BJ (cell line): Measurements from ENCODE around the gene ANGPTL2. TPM values are rescaled to one million over a fixed set of nuclear protein-coding genes. Genes with fewer than 3 reads are reported as not detected.

ENCODE experiments used
- CTCF ChIA-PET: fragments of 350-600 bp; formaldehyde crosslinking; extraction: SDS; loops from one replicate; lab custom pipeline; 2021; ENCODE audit warnings: antibody characterized with exemption, inconsistent platforms; lab: Yijun Ruan, JAX
- POLR2A ChIA-PET: fragments of 300-600 bp; sonication (Branson Sonifier 250); formaldehyde crosslinking; extraction: SDS; loops from one replicate; lab custom pipeline; 2021; ENCODE audit warnings: antibody characterized with exemption; lab: Charles Lee
- DNase-seq: peaks from one replicate; pipeline ENCODE4 v3.0.0-alpha.2; 2011; ENCODE audit warnings: low read depth
- H3K27me3 ChIP-seq: 2 replicates; pipeline ENCODE4 v1.6.0; 2011; ENCODE audit warnings: low read length; ENCODE audit not compliant: control insufficient read depth, insufficient read depth
- H3K36me3 ChIP-seq: 2 replicates; pipeline ENCODE4 v1.5.1; 2011; ENCODE audit warnings: low read length; ENCODE audit not compliant: control insufficient read depth, insufficient read depth
- H3K4me3 ChIP-seq: 2 replicates; pipeline ENCODE4 v1.5.1; 2011; ENCODE audit warnings: low read depth, mild to moderate bottlenecking, control low read depth, low read length
- CTCF ChIP-seq: IDR thresholded peaks from 2 replicates; pipeline ENCODE4 v1.5.1; 2011; ENCODE audit warnings: low read depth, mild to moderate bottlenecking, control low read depth, inconsistent platforms, low read length, moderate library complexity; ENCODE audit not compliant: insufficient read depth
- polyA plus RNA-seq: library from polyadenylated mRNA; depleted of rRNA; stranded (reverse); fragments of >200 nt; gene quantifications from 2 replicates; pipeline ENCODE4 v1.2.3, GENCODE V29; 2011

ANGPTL2 gene
- polyA plus RNA-seq, 1 experiment, result 47.0 TPM

GRCh38 chr9:127128341-127129072, 6.1 kb upstream of the ANGPTL2 start:
- H3K36me3 ChIP-seq, result no peaks in the 10 kb centered on the region
- ChIA-PET POLR2A (no interaction called here), CTCF (interaction anchor here (0.6 to 1.2 kb wide), 3 partner anchors 16 to 70 kb away, joined by 3 read pairs; no protein-coding TSS in a partner anchor)
- H3K27me3 ChIP-seq, result no peaks in the 10 kb centered on the region
- H3K4me3 ChIP-seq, result no peak overlapping the region
- TF ChIP-seq CTCF, result no peak
- no peak for DNase-seq

- ChIA-PET POLR2A (no interaction called here), CTCF (interaction anchor here (1.0 kb wide), 1 partner anchor 33 kb away, joined by 3 read pairs; no protein-coding TSS in a partner anchor)
- Histone ChIP-seq H3K4me3 (no peak overlapping the region), H3K27me3 (no peaks in the 10 kb centered on the region), H3K36me3 (no peaks in the 10 kb centered on the region)
- TF ChIP-seq CTCF, result no peak
- DNase-seq, result no peak
These were observed 4.5 kb upstream of the ANGPTL2 start for GRCh38 chr9:127126971-127127370.

- H3K4me3 ChIP-seq, result no peak overlapping the region
- TF ChIP-seq CTCF, result no peak
- no peak for DNase-seq
- no peaks in the 10 kb centered on the region for H3K27me3 ChIP-seq
- ChIA-PET POLR2A (no interaction called here), CTCF (interaction anchor here (1.0 to 1.3 kb wide), 4 partner anchors 35 to 184 kb away, joined by 3 to 7 read pairs (median 3); no protein-coding TSS in a partner anchor)
- no peaks in the 10 kb centered on the region for H3K36me3 ChIP-seq
These were observed 2.4 kb upstream of the ANGPTL2 start for GRCh38 chr9:127124792-127125191.

- ChIA-PET CTCF (interaction anchor here (1.1 to 1.4 kb wide), 4 partner anchors 9 to 159 kb away, joined by 3 to 7 read pairs (median 4); no protein-coding TSS in a partner anchor), POLR2A (no interaction called here)
- TF ChIP-seq CTCF, result no peak
- DNase-seq, result no peak
- H3K27me3 ChIP-seq, result no peaks in the 10 kb centered on the region
- H3K36me3 ChIP-seq, result no peaks in the 10 kb centered on the region
- H3K4me3 ChIP-seq, result no peak overlapping the region
These were observed 1.7 kb upstream of the ANGPTL2 start for GRCh38 chr9:127124111-127124531.

GRCh38 chr9:127123064-127123890, 842 bp upstream of the ANGPTL2 start:
- DNase-seq, result no peak
- Histone ChIP-seq H3K4me3 (peak overlapping the region; percentile 56), H3K36me3 (no peaks in the 10 kb centered on the region), H3K27me3 (no peaks in the 10 kb centered on the region)
- no peak for TF ChIP-seq CTCF
- ChIA-PET CTCF (interaction anchor here (0.6 to 3.4 kb wide), 8 partner anchors 8 to 322 kb away, joined by 3 to 14 read pairs (median 4); no protein-coding TSS in a partner anchor), POLR2A (interaction anchor here (0.6 to 1.3 kb wide), 3 partner anchors 8 to 235 kb away, joined by 4 to 5 read pairs (median 4); no protein-coding TSS in a partner anchor)
